ENCODE results near the gene TM4SF1. TPM values are rescaled to one million over a fixed set of nuclear protein-coding genes. Genes with fewer than 3 reads are reported as not detected.

TM4SF1 gene, protein sequence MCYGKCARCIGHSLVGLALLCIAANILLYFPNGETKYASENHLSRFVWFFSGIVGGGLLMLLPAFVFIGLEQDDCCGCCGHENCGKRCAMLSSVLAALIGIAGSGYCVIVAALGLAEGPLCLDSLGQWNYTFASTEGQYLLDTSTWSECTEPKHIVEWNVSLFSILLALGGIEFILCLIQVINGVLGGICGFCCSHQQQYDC
- total RNA-seq, result 10 to 100 TPM; 80.4 to 96.4 (median 83.6) TPM

DNA sequence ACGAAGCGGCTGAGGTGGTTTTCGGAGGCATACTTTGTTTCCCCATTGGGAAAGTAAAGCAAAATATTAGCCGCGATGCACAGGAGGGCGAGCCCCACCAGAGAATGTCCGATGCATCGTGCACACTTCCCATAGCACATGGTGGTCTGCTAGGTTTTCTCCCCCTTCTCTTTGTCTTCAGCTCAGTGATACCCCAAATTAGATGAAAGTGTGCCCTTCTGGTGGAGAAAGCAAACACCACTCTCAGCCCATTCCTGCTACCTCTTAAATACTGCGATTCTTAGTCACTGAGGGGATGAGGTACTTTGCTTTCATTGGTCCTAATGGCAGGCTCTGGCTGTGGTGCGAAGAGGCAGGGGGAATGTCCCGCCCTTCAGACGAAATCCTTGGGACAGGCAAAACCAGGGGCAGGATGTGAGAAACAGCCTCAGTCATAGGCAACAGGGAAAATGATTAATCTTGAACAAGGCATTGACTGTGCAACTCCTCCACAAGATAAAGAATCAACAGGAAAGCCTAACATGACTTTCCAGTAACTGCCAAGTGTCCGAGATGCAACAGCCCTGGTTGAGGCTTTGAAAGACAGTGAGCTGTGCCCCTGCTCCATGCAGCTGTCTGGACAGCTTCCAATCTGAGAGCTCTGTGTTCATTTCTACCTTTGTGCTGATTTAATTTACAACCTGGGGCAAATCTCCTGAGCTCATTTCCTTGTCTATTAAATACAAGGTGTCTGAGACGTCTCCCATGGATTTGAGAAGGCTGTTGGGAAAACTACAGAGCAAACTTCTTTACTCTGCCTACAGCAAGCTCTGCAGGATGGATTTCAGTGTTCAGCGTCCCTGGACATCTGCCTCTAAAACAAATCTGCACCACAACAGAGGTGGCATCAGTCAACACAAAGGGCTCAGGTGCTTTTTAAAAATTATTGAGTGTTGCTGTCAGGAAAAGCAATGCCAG is at the start of gene TM4SF1:
Gene TM4SF1 (minus strand): TSS at position 242 of the 957 bp plus-strand sequence. CDS start 102 bp downstream, at position 140.
- WGBS, result 48% methylated on average over 15 of the region's 15 CpGs
- H3K9me3 ChIP-seq, result no peaks in the 10 kb centered on the region
- peak within 1 kb of the TSS; percentile 87 for H3K27ac ChIP-seq
- peaks cover 48% of the 10 kb centered on the region for H3K4me1 ChIP-seq
- no peaks in the 10 kb centered on the region for H3K27me3 ChIP-seq
- H3K36me3 ChIP-seq, result no peaks in the 10 kb centered on the region
- TF ChIP-seq EP300 (IDR thresholded peaks at IDR 0.05), result no peak
- TF ChIP-seq POLR2A (IDR thresholded peaks at IDR 0.05), result no peak
- TF ChIP-seq, protein P1, sequence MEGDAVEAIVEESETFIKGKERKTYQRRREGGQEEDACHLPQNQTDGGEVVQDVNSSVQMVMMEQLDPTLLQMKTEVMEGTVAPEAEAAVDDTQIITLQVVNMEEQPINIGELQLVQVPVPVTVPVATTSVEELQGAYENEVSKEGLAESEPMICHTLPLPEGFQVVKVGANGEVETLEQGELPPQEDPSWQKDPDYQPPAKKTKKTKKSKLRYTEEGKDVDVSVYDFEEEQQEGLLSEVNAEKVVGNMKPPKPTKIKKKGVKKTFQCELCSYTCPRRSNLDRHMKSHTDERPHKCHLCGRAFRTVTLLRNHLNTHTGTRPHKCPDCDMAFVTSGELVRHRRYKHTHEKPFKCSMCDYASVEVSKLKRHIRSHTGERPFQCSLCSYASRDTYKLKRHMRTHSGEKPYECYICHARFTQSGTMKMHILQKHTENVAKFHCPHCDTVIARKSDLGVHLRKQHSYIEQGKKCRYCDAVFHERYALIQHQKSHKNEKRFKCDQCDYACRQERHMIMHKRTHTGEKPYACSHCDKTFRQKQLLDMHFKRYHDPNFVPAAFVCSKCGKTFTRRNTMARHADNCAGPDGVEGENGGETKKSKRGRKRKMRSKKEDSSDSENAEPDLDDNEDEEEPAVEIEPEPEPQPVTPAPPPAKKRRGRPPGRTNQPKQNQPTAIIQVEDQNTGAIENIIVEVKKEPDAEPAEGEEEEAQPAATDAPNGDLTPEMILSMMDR (IDR thresholded peaks at IDR 0.05), result no peak
- peak in 1 of 3 donors; percentile 6 for TF ChIP-seq POLR2AphosphoS5 (IDR thresholded peaks at IDR 0.05)
- H3K4me3 ChIP-seq, result peak within 1 kb of the TSS; percentile 45
- no peak for DNase-seq (ENCODE audit: low spot score in 2 of 2)

DNA sequence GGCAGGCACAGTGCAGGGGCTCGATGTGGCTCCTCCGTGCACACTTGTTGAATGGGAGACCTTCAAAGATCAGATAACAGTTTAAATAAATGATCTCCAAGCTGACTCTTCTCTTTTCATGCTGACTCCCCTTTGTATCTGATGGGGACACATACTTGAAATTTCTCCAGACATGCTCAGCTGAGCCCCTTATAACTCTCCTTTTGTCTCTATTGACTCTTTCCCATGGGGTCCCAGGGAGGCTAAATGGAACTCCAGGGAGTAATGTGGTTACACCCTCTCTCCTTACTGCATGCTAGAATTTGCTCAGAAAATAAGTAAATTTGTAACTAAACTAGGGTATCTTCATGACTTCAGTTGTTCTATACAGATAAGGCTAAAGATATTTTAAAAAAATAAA is 48.9 kb upstream of the TM4SF1 start:
- no peak for DNase-seq (ENCODE audit: low spot score in 2 of 2)
- TF ChIP-seq POLR2A (IDR thresholded peaks at IDR 0.05) (no peak), POLR2AphosphoS5 (IDR thresholded peaks at IDR 0.05) (no peak), EP300 (IDR thresholded peaks at IDR 0.05) (no peak)
- TF ChIP-seq, protein P1 (IDR thresholded peaks at IDR 0.05), result no peak

DNA sequence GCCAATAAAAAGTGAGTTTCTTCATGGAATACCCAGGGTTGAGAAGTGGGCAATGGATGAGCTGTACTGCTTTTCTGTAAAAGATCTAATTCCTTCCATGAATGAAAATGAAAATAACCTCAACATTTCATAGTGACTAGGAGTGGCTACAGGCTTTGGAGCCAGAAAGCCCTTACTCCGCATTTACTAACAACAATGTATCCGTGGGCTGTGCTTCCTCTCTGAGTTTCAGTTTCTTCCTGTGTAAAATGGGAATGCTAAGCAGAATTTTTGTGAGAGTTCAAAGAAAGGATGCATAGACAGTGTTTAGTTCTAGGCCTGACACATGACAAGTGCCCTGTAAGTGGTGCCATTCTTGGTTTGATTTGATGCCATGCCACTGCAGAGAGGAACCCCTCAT is 47.5 kb upstream of the TM4SF1 start:
- no peaks in the 10 kb centered on the region for H3K36me3 ChIP-seq
- H3K27ac ChIP-seq, result no peak overlapping the region
- no peak for DNase-seq (ENCODE audit: low spot score in 2 of 2)
- no peaks in the 10 kb centered on the region for H3K9me3 ChIP-seq
- H3K27me3 ChIP-seq, result no peaks in the 10 kb centered on the region
- H3K4me1 ChIP-seq, result no peaks in the 10 kb centered on the region
- TF ChIP-seq POLR2AphosphoS5 (IDR thresholded peaks at IDR 0.05) (no peak), EP300 (IDR thresholded peaks at IDR 0.05) (no peak), POLR2A (IDR thresholded peaks at IDR 0.05) (no peak)
- TF ChIP-seq, protein P1 (IDR thresholded peaks at IDR 0.05), result no peak
- no peak overlapping the region for H3K4me3 ChIP-seq
- 62% methylated on average over 2 of the region's 2 CpGs for WGBS

More for the DNA sequence above, 48.9 kb upstream of the TM4SF1 start:
- WGBS, result 75% methylated on average over 2 of the region's 2 CpGs
- no peaks in the 10 kb centered on the region for H3K9me3 ChIP-seq
- H3K27ac ChIP-seq, result no peak overlapping the region
- H3K4me3 ChIP-seq, result no peak overlapping the region
- no peaks in the 10 kb centered on the region for H3K36me3 ChIP-seq
- no peaks in the 10 kb centered on the region for H3K4me1 ChIP-seq
- H3K27me3 ChIP-seq, result no peaks in the 10 kb centered on the region

DNA sequence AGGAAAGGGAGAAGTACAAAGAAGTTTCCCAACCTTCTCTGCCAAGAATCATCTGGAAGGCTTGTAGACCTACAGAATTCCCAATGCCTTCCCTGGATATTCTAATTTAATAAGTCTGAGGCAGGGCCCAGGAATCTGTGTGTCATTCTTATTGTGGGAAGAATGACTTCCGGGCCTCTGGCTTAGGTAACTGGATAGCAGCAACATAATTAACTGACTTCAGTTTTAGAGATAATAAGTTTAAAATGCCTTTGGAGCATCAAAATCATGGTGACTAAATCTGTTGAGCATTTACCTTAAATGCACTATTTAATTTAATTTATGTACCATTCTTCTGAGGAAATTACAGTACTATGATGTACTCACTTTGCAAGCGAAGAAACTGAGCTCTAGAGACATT is 44.3 kb upstream of the TM4SF1 start:
- H3K27me3 ChIP-seq, result no peaks in the 10 kb centered on the region
- no peak for DNase-seq (ENCODE audit: low spot score in 2 of 2)
- 93% methylated on average over 2 of the region's 2 CpGs for WGBS
- TF ChIP-seq POLR2A (IDR thresholded peaks at IDR 0.05) (no peak), POLR2AphosphoS5 (IDR thresholded peaks at IDR 0.05) (no peak), EP300 (IDR thresholded peaks at IDR 0.05) (no peak)
- TF ChIP-seq, protein P1 (IDR thresholded peaks at IDR 0.05), result no peak
- no peak overlapping the region for H3K4me3 ChIP-seq
- no peaks in the 10 kb centered on the region for H3K4me1 ChIP-seq
- no peaks in the 10 kb centered on the region for H3K9me3 ChIP-seq
- no peak overlapping the region for H3K27ac ChIP-seq
- H3K36me3 ChIP-seq, result no peaks in the 10 kb centered on the region

DNA sequence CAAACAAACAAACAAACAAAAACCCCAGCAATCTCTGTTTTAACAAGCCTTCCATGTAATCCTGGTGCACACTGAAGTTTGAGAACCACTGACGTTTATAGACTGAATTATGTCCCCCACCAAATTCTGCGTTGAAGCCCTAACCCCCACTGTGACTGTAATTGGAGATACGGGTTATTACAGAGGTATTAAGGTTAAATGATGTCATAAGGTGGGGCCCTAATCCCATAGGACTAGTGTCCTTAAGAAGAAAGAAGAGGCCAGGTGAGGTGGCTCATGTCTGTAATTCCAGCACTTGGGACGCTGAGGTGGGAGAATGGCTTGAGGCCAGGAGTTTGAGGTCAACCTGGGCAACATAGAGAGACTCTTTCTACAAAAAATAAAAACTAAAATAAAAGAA is 42.4 kb upstream of the TM4SF1 start:
- Histone ChIP-seq H3K36me3 (no peaks in the 10 kb centered on the region), H3K9me3 (no peaks in the 10 kb centered on the region), H3K27ac (no peak overlapping the region), H3K4me1 (no peaks in the 10 kb centered on the region), H3K4me3 (no peak overlapping the region), H3K27me3 (no peaks in the 10 kb centered on the region)
- TF ChIP-seq EP300 (IDR thresholded peaks at IDR 0.05) (no peak), POLR2A (IDR thresholded peaks at IDR 0.05) (no peak), POLR2AphosphoS5 (IDR thresholded peaks at IDR 0.05) (no peak)
- TF ChIP-seq, protein P1 (IDR thresholded peaks at IDR 0.05), result no peak
- DNase-seq (ENCODE audit: low spot score in 2 of 2), result no peak
- WGBS, result 92% methylated on average over 4 of the region's 4 CpGs

Data from suprapubic skin (tissue), 4 donors.